SW480 (cell line): ENCODE measurements around the gene EXTL1.
A peak's percentile ranks its signal among the peaks of the same experiment; 100 is the strongest.

ENCODE experiments used
- DNase-seq: peaks from one replicate; pipeline ENCODE4 v3.0.0-alpha.2; 2016; ENCODE audit warnings: low spot score

The EXTL1 gene

GRCh38 chr1:26025060-26025459, 3.5 kb downstream of the EXTL1 start:
- no peak for DNase-seq

- no peak for DNase-seq
These were observed 3.9 kb downstream of the EXTL1 start for GRCh38 chr1:26025517-26025916.

DNA sequence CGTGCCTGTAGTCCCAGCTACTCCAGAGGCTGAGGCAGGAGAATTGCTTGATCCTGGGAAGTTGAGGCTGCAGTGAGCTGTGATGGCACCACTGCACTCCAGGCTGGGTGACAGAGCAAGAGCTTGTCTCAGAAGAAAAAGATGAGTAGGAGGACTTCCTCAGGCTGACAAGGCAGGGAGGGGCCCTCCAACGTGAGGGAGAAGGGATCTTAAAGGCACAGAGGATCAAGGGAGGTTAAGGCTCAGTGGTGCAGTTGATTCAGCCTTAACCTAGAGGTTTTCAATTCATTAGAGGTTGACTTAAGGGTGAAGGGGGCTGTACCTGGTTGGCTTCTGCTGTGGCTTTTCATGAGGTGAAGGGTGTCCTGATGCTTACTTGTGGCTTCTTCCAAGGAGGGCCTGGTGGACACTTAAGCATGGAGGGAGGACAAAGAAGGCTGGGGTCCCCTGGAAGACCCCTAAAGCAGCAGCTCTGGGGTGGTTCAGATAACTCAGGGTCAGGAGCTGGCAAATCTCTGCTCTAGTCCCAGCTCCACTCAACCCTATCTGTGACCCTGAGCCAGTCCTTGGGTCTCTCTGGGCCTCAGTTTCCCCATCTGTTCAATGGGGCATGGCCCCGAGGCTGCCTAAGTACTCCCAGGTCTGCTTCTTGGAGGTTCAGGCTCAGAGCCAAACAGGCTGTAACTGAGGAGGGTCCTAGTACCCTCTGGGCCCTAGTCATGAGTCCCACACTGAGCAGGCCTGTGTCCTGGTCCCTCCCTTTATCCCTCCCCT, 6.3 kb downstream of the EXTL1 start:
- no peak for DNase-seq

- DNase-seq = no peak
These were observed 7.0 kb downstream of the EXTL1 start for GRCh38 chr1:26028490-26028980.

- DNase-seq = no peak
These were observed 7.7 kb downstream of the EXTL1 start for GRCh38 chr1:26029054-26029863.

DNA sequence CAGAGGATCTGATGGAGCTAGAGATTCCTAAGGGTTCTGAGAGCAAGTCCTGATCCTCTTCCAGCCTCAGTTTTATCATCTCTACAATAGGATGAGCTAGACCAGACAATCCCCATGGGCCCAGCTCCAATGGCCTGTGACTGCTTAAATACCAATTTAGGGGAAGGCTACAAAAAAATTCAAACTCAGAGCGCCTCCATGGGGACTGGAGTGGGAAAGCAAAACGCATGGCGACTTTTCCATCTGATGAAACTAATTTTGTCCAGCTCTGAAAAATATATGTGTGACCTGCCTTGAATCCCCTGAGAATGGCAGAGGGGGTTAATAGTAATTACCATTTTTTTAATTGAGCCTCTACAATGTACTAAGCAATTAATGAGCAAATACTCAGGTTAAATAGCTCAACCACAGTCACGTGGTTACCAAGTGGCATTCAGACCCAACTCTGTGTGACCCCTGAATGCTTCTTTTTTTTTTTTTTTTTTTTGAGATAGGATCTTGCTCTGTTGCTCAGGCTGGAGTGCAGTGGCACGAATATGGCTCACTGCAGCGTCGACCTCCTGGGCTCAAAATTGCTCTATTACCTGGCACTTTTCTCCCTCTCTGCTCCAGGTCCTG, 8.4 kb downstream of the EXTL1 start:
- no peak for DNase-seq

GRCh38 chr1:26031196-26031595, 9.6 kb downstream of the EXTL1 start:
- no peak for DNase-seq

- DNase-seq = no peak
These were observed 10.1 kb downstream of the EXTL1 start for GRCh38 chr1:26031611-26032220.

GRCh38 chr1:26032656-26033357, 11.2 kb downstream of the EXTL1 start:
- no peak for DNase-seq

GRCh38 chr1:26034504-26035202, 13.1 kb downstream of the EXTL1 start:
- DNase-seq = no peak

DNA sequence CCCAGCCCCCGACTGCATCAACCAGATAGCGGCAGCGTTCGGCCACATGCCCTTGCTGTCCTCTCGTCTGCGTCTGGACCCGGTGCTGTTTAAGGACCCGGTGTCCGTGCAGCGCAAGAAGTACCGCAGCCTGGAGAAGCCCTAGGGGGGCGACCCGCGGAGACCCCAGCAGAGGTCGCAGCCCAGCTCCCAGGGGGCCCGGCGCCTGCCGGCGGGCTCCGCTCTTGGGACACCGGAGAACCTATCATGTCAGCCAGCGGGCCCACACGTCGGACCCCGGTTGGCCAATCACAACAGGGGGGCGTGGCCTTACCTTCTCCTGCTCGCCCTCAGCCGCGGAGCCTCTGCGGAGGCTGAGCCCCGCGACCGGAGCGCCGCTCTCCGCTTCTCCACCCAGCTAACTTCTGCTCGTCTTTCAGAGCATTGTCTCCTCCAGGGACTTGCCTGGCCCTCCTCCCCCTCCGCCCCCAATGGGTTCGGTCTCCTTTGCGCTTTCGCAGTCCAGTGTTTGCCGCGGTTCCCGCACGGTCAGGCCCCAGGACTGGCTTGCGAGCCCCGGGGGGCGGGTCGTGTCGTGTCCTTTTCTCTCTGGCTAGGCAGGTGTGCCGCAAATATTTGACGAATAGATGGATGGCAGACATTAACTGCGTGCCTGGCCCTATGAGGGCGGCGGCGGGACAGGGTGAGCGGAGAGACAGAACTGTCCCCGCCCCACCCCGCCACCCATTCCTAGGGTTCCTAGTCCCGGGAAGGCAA, 13.8 kb downstream of the EXTL1 start:
- peak; percentile 92 for DNase-seq

DNA sequence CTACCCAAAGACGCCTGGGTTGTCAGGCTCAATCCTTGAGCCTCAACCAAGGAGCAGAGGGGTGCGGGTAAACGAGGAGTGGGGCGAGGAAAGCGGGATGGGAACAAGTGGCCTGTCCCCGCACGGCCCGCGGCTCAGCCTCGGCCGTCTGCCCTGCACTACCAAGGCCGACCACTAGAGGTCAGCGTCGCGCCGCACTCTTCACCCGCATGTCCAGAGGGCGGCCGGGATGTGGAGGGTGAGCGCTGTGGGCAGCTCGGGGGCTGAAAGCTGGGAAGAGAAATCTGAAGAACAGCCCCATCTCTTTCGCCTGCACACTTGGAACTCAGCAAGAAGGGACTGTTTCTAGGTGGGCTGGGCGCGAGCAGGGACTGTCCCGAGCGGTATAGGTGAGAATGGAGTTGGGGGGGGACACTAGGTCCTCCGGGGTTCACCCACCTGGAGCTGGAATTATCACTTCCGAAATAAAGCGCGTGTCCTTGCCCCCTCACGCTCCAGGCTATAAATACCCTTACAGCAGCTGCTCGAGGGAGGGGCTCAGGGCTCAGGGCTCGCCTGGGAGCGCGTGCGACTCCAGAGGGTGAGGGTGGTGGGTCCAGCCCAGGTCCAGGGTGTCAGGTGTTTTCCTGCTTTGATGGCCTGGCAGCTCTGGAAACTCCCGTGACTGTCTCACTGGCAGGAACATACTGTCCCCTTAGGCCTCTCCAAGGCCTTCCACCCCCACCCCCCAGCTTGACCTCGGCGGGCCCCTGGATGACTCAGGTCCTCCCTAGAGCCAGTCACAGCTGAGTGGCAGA, 14.6 kb downstream of the EXTL1 start:
- peak; percentile 61 for DNase-seq

DNA sequence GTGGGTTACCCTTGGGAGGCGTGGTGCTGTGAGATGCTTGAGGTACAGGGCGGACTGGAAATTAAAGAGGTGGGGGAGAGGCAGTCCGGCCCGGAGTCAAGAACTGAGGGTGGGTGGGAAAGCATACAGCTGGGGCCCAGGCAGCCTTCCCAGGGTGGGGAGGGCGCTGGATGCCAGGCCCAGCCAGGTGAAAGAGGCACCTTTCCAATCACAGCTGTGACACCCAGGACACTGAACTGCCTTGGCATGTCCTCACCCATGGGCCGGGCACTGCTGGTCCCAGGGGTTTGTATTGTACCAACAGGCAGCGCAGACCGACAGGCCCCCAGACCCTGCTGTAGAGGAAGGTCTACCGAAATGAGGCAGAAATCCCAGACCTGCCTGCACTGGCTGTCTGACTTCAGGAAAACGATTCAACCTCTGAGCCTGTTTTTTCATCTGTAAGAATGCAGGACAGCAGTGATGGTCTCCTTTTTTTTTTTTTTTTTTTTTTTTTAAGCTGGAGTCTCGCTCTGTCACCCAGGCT, 15.2 kb downstream of the EXTL1 start:
- no peak for DNase-seq

GRCh38 chr1:26037904-26038303, 16.3 kb downstream of the EXTL1 start:
- no peak for DNase-seq

GRCh38 chr1:26038477-26038876, 16.9 kb downstream of the EXTL1 start:
- DNase-seq = no peak

DNA sequence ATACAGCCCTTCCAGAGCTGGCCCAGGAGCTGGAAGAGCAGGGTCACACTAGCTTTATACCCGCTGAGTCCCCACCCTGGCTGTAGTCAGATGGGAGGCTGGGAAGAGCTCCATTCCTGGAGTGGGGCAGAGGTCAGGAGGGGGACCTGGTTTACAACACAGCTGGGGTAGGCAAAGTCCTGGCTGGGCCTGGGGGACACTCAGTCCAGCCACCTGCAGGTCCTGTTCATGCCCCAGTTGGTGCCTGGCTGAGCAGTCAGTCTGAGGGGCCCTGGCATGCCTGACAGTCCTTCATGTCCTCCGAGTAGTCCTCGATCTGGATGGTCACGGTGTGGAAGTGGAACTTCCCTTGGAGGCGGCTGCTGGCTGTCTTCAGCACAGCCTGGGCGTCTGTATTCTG, 17.3 kb downstream of the EXTL1 start:
- DNase-seq = no peak

DNA sequence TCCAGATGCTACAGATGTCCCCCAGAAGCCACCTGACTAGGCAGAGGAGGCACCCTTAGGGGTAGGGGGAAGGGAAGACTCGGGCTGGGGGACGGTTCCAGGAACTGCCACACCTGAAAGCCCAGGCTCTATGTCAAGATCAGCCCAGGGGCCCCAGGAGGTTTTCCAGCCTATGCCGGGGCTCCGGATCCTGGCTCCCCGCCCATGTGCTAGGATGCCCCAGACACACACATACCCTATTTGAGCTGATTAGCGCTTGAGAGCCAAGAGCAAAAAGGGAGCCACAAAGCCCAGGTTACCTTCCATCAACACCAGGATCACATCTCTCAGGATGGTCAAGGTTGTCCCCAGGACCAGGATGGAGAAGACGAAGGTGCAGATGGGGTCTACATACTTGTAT, 19.8 kb downstream of the EXTL1 start:
- no peak for DNase-seq

DNA sequence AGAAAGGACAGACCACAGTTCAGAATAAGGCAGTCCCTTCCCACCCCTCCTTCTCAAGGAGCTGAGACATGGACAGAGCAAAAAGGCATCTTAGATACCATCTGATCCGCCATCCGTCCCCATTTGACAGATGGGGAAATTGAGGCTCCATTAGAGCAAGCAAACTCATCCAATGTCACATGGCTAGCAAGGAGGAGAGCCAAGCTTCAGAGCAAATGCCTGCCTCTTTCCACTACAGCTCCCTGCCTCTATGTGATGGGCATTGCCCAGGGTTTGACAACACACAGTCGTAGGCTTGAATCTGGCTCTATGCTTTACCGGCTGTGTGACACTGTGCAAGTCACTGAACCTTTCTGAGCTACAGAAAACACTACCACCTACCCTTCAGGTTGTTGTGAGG, 20.4 kb downstream of the EXTL1 start:
- no peak for DNase-seq

DNA sequence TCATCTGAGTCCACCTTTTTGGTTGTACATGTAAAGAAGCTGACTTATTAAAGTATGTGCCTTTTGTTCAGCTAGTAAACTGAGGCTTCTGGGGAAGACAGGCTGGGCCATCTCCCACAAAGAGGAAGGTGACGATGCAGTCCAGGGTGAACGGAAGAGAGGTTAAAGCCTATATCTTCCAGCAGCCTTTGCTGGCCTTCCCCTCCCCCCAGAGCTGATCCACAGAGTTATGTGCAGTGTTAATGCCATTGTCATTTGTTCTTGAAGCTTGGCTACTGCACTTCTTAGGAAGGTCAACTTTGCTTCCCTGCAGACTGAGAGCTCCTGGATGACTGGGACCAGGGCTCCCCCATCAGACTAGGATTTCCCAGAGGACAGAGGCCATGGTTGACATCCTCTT, 22.2 kb downstream of the EXTL1 start:
- DNase-seq = no peak
